SK-N-MC (cell line): ENCODE results near the gene NT5DC1.

Experiments used
- EZH2 ChIP-seq: fragments of 200-600 bp; sonication (generic); IDR thresholded peaks from one replicate; pipeline ENCODE4 v1.6.1; 2017; ENCODE audit warnings: antibody characterized with exemption
- POLR2AphosphoS5 ChIP-seq: IDR thresholded peaks from 2 replicates; pipeline ENCODE4 v1.6.1; 2012; ENCODE audit warnings: mild to moderate bottlenecking, low read depth, low read length, borderline replicate concordance

- TF ChIP-seq EZH2: no peak
- no peak for TF ChIP-seq POLR2AphosphoS5
These were observed 182.0 kb downstream of the NT5DC1 start for GRCh38 chr6:116282698-116283097.
